Activated naive CD4-positive, alpha-beta T cell treated with anti-CD3 and anti-CD28 coated beads, Interleukin-2, amount 50 U/mL, for 72 hours (primary cell): Measurements from ENCODE around the gene MGLL. TPM values are rescaled to one million over a fixed set of nuclear protein-coding genes. Genes with fewer than 3 reads are reported as not detected.
A peak's percentile ranks its signal among the peaks of the same experiment; 100 is the strongest.

ENCODE experiments used
- ATAC-seq, 2 donors: fragments of 150-1000 bp; cut with Tn5 transposase; 2 replicates each; pipeline ENCODE4 v1.10.0; 2021; ENCODE audit warnings: mild to moderate bottlenecking in 2 of 2, moderate library complexity in 2 of 2
- DNase-seq, 2 donors: peaks; one replicate each; pipeline ENCODE4 v3.0.0; 2021 to 2022; ENCODE audit warnings: low spot score in 2 of 2
- H3K27ac Mint-ChIP-seq, 2 donors: one replicate each; pipeline ENCODE4 v1.8.0; 2022; ENCODE audit warnings: mild to moderate bottlenecking in 2 of 2, mixed read lengths in 2 of 2
- H3K36me3 Mint-ChIP-seq, 2 donors: one replicate each; pipeline ENCODE4 v1.8.0; 2022; ENCODE audit warnings: mixed read lengths in 2 of 2
- H3K9me3 Mint-ChIP-seq, 2 donors: one replicate each; pipeline ENCODE4 v1.8.0; 2022; ENCODE audit warnings: mixed read lengths in 2 of 2
- total RNA-seq, 2 donors: library from RNA; stranded (reverse); gene quantifications; one replicate each; pipeline ENCODE4 v1.2.3, GENCODE V29; 2022

MGLL gene
- total RNA-seq, 2 donors from 2014 or later: 0.14 to 0.29 TPM

DNA sequence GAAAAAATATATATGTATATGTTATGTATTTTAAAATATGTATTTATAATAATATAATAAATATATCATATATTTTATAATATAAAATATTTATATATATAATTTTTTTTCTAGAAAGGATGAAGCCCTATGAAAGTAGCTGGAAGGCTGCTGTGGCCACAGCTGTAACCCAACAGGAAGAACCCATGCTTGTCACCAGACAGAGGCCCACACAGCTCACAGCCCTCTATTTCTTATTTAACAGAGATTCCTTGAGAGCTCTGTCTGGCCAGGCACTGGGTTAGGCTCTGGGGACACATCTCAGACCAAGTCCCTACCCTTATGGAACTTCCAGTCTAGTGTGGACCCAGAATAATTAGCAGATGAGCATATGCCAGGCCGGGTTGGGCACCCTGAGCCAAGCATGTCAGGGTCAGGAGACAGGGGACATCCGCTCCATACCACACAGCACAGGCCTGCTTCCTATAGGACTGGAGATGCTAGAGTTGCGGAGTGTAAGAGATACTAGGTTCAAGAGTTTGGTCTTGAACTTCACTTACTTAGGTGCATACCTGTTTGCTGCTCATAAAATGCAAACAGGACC is 20.5 kb downstream of the MGLL start:
- Mint-ChIP-seq H3K27ac (no peak overlapping the region), H3K9me3 (no peaks in the 10 kb centered on the region), H3K36me3 (no peaks in the 10 kb centered on the region)
- DNase-seq (no peak), ATAC-seq (no peak)

DNA sequence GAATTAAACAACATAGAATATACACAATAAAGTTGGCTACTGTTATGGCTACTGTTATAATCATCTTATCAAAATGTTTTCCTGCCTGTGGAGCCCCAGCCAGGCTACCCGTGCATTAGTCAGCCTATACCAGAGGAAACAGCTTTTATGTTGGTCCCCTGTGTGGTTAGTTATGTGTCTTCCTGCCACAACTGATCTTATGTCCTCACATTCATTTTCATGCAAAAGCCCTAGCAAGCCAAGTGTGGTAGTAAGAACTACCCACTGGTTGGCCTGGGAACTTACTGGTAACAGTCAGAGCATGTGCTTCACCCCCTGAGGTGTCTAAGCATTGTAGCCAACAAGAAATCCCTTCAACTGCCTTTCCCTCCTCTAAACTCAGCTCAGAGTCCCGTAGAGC is 21.8 kb downstream of the MGLL start:
- peak overlapping the region; percentile 5 to 93 for H3K27ac Mint-ChIP-seq
- ATAC-seq (peak; percentile 90 to 92), DNase-seq (no peak)
- H3K36me3 Mint-ChIP-seq: no peaks in the 10 kb centered on the region
- no peaks in the 10 kb centered on the region for H3K9me3 Mint-ChIP-seq

DNA sequence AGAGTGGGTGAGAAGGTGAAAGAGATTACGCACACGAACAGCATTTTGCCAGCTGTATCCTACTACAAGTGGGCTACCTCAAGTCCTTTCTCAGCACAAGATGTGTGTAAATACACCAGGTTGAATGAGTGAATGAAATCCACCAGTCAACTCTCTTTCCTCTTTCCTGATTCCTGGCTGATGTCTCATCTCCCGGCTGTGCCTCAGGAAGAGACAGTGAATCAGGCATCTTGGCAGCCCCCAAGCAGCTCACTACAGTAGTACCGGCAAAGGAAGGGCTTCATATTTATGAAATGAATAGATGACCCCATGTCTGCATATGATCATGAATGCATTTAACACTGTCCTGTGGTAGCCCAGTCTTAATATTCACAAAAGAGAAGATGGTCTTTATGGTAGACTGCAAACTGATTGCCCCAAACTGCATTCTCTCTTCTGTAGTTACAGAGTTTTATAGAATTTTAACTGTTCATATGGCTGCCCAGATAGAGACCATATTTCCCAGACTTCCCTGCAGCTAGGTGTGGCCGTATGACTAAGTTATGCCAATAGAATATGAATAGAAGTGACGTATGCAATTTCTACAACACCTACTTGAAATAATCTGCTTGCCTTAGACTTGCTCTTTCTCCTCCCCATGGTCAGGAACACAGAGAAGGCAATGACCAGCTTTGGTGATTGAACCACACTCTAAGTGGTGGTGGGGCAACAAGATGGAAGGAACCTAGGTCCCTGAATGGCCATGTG is 22.7 kb downstream of the MGLL start:
- peaks cover 3 to 4% of the 10 kb centered on the region in 2 donors for H3K9me3 Mint-ChIP-seq
- DNase-seq: no peak
- ATAC-seq: no peak
- H3K27ac Mint-ChIP-seq: peak overlapping the region in 1 of 2 donors; percentile 5
- peaks cover 0 to 4% of the 10 kb centered on the region in 2 donors for H3K36me3 Mint-ChIP-seq

DNA sequence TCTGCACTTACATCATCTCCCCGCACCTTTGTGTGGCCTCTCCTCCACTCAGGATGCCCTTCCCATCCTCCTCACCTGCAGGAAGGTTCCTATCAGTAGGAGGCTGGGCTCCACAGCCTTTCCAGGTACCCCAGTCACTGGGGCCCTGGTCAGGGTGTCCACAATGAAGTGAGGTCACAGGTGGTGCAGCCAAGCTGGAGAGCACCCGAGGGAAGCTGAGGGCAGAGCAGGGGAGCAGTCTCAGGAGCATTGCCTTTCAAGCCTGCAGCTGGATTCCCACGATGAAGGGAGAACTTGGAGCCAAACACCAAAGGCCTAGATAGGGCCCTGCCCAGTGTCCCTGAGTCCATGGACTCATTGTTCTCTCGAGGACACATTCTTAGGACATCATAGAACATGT is 23.6 kb downstream of the MGLL start:
- H3K36me3 Mint-ChIP-seq: peaks cover 0 to 5% of the 10 kb centered on the region in 2 donors
- H3K9me3 Mint-ChIP-seq: peaks cover 7 to 8% of the 10 kb centered on the region in 2 donors

DNA sequence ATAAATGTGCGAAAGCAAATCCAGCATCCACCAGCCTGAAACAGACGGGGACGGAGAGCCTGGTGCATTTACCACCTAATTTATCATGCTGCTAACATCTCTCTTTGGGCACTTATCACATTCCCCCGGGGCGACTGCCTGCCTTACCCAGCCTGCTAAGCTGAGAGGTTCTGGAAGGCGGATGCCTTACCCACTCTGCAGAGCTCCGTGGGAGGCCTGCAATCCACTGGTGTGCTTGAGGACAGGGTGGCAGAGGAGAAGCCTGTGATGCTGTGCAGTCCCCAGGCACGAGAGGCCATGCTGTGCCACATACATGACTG is 25.5 kb downstream of the MGLL start:
- H3K9me3 Mint-ChIP-seq: peaks cover 7 to 8% of the 10 kb centered on the region in 2 donors
- ATAC-seq: no peak

More for the DNA sequence above, 23.6 kb downstream of the MGLL start:
- no peak for DNase-seq
- no peak for ATAC-seq
- H3K27ac Mint-ChIP-seq: no peak overlapping the region

DNA sequence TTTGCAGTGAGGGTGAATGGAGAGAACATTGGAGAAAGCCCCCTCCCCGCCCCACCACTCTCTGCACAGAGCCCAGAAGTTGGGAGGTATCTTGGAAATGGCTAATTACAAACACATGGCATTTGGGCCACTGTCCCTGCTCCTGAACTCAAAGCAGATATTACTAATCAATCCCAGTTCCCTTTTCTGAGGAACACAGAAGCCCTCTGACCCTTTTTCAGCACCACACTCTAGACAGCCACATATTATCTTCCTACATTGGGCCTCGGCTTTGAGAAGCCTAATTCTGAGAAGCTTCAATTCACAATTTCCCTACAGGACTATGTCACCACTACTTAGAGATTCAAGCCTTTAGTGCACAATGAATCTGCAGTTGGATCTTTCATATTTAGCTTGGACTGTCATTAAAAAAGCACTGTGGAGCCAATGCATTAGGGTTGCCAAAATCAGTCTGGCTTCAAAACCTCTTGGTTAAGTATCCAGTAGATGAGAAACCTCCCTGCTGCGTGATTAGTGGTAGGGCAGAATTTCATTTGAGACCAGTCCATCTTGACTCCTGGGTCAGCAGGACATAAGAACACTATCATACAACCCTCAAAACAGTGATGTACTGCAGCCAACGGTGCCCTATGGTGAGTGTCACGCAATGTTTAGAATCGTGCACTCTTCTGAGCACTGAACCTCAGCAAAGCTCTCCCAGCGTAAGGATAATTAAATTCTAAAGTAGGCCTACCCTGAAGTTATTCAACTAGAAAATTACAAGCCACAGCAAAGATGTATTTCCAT is 26.1 kb downstream of the MGLL start:
- ATAC-seq (no peak), DNase-seq (no peak)
- H3K36me3 Mint-ChIP-seq: peaks cover 0 to 5% of the 10 kb centered on the region in 2 donors
- no peak overlapping the region for H3K27ac Mint-ChIP-seq
- H3K9me3 Mint-ChIP-seq: peaks cover 7 to 8% of the 10 kb centered on the region in 2 donors

More for the DNA sequence above, 25.5 kb downstream of the MGLL start:
- H3K36me3 Mint-ChIP-seq: peaks cover 0 to 5% of the 10 kb centered on the region in 2 donors
- no peak for DNase-seq
- no peak overlapping the region for H3K27ac Mint-ChIP-seq

DNA sequence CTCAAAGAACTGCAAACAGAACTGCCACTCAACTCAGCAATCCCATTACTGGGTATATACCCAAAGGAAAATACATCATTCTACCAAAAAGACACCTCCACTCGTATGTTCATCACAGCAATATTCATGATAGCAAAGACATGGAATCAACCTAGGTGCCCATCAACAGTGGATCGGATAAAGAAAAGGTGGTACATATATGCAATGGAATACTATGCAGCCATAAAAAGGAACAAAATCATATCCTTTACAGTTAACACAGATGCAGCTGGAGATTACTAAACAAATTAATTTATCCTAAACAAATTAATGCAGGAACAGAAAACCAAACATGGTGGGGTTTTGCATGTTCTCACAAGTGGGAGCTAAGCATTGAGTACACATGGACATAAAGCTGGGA is 27.3 kb downstream of the MGLL start:
- ATAC-seq: no peak
- H3K36me3 Mint-ChIP-seq: peaks cover 0 to 5% of the 10 kb centered on the region in 2 donors
- no peak for DNase-seq
- peaks cover 7 to 8% of the 10 kb centered on the region in 2 donors for H3K9me3 Mint-ChIP-seq
- H3K27ac Mint-ChIP-seq: no peak overlapping the region

DNA sequence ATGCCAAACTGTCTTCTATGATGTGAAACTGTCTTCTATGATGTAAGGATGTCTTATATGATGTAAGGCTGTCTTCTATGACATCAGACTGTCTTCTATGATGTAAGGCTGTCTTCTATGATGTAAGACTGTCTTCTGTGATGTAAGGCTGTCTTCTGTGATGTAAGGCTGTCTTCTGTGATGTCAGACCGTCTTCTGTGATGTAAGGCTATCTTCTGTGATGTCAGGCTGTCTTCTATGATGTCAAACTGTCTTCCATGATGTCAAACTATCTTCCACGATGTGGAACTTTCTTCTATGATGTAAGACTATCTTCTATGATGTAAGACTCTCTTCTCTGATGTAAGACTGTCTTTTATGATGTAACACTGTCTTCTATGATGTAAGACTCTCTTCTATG is 27.9 kb downstream of the MGLL start:
- no peak for DNase-seq
- peaks cover 7 to 8% of the 10 kb centered on the region in 2 donors for H3K9me3 Mint-ChIP-seq
- no peak for ATAC-seq
- H3K27ac Mint-ChIP-seq: no peak overlapping the region
- H3K36me3 Mint-ChIP-seq: peaks cover 0 to 5% of the 10 kb centered on the region in 2 donors

DNA sequence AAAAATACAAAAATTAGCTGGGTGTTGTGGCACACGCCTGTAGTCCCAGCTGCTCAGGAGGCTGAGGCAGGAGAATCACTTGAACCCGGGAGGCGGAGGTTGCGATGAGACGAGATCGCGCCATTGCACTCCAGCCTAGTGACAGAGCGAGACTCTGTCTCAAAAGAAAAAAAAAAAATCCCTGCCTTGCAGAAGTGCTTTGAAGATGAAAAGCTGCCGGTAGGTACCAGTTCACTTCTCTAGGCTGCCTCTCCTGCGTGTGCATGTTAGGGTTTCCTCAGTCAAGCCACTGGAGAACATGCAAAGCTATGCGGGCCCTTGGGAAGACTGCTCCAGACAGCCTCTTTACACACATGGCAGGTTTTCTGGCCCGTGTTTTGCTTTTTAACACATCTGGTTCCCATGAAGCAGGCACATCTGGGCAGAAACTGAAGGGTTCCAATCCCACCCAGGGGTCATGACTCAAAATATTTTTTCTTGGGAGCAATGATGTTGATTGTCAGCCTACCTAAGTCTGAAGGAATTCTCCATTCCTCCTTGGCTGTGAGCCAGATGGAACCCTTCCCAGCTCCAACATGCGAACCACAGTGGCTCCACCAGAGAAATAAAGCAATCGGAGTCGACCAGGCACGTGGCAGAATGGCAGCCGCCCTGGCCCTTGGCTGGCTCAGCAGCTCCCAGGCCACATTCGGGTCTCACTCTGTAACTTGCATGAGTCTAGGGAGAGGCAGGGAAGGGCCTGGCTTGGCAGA is 29.6 kb downstream of the MGLL start:
- Mint-ChIP-seq H3K9me3 (peaks cover 7 to 8% of the 10 kb centered on the region in 2 donors), H3K36me3 (peaks cover 0 to 5% of the 10 kb centered on the region in 2 donors), H3K27ac (no peak overlapping the region)
- no peak for ATAC-seq
- no peak for DNase-seq

DNA sequence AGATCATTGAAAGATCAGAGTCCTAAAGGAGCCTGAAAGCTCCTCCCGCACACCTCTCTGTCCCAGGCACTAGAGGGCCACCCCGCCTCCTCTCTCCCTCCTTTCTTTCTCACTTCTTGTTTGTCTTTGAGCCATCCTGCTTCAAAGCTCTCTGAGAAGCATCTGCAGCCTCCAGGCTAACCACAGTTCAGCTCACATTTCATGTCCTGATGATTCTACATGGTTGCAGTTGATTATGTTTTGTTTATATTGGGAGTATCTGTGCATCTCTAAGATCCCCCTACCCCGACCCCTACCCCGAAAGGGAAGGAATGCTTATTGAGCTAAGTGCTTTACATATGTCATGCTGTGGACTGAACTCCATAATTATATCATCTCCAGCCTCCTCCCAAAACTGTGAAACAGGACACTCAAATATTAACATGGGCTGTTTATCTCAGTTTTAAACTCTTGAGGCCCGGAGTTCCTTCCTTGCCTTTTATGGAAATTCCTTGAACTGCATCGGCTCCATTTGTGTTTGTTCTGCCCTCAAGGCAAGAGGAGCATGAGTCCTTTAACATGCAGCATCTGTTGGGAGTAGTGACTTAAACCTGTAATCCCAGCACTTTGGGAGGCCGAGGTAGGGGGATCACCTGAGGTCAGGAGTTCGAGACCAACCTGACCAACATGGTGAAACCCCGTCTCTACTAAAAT is 30.9 kb downstream of the MGLL start:
- ATAC-seq (peak; percentile 41 to 67), DNase-seq (peak in 1 of 2 donors; percentile 12)
- peaks cover 7 to 8% of the 10 kb centered on the region in 2 donors for H3K9me3 Mint-ChIP-seq
- H3K27ac Mint-ChIP-seq: no peak overlapping the region
- H3K36me3 Mint-ChIP-seq: peaks cover 0 to 5% of the 10 kb centered on the region in 2 donors

DNA sequence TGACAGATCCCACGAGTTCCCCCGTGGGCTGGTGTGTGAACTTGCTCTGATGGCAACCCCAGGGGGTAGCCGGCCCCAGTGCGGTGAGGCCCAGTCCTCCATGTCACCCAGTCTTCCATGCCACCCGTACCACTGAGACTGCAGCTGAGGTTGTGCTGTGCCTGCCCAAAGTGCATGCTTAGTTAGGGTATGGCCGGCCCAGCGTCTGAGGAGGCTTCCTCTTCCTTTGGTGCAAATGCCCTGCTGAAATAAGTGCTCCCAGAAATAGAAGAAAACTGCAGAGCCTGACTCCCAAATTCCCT is 31.5 kb downstream of the MGLL start:
- DNase-seq (no peak), ATAC-seq (no peak)
- H3K27ac Mint-ChIP-seq: no peak overlapping the region

DNA sequence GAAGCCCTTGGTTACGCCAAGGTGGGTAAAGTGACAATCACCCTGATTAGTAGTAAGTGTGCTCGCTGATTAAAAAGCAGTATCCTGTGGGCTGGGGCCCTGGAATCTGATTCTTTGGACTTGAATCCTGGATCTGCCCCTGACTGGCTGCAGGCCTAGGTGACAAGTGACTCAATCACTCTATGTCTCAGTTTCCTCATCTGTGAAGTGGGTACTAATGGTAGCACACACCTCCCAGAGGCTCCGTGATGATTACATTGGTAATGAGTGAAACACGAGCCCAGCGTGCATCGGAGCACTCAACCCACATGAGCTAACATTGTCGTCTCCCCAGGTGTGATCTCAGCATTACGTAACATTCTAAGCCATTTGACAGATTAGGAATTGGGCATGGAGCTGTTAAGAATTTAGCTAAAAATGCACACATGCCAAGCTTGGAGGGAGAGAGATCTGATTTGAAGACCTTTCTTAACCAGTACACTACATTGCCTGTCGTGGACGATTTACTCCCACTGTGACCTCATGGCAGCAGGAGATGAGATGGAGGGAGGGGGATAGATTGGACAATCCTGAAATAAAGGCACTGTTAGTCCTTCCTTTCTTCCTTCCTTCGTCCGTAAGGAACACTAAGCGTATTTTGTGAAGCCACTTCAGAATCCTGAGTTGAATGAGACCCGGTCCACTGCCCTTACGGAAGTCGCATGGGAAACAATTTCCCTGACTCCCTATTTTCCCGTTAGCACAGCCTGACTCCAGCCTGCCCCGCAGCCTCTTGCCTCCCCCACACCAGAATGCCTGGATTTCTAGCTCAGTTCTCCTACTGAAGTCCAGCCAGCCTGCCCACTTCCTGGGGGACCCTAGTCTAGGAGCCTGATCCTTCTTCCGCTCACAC is 32.1 kb downstream of the MGLL start:
- Mint-ChIP-seq H3K9me3 (peaks cover 7 to 8% of the 10 kb centered on the region in 2 donors), H3K27ac (no peak overlapping the region), H3K36me3 (peaks cover 0 to 5% of the 10 kb centered on the region in 2 donors)
- DNase-seq (no peak), ATAC-seq (no peak)

More for the DNA sequence above, 31.5 kb downstream of the MGLL start:
- H3K36me3 Mint-ChIP-seq: peaks cover 0 to 5% of the 10 kb centered on the region in 2 donors
- H3K9me3 Mint-ChIP-seq: peaks cover 7 to 8% of the 10 kb centered on the region in 2 donors

DNA sequence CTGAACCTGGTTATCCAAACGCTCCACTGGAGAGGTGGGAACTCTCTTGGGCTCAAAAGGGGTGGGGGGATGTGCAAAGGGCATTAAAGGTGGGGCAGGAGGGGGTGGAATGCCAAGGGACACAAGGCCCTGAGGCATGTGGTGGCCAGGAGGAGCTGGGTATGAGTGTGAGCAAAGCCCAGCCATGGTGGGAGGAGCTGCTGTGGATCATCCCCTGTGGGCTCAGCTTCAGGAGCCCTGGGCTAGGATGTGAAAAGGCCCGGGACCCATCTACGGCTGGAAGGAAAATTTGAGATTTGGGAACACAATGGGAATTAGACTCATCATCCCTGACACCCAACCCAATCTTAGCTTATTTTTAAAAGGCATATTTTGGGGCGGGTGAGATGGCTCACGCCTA is 33.3 kb downstream of the MGLL start:
- no peaks in the 10 kb centered on the region for H3K36me3 Mint-ChIP-seq
- ATAC-seq: no peak
- no peaks in the 10 kb centered on the region for H3K9me3 Mint-ChIP-seq
- no peak overlapping the region for H3K27ac Mint-ChIP-seq
- no peak for DNase-seq

DNA sequence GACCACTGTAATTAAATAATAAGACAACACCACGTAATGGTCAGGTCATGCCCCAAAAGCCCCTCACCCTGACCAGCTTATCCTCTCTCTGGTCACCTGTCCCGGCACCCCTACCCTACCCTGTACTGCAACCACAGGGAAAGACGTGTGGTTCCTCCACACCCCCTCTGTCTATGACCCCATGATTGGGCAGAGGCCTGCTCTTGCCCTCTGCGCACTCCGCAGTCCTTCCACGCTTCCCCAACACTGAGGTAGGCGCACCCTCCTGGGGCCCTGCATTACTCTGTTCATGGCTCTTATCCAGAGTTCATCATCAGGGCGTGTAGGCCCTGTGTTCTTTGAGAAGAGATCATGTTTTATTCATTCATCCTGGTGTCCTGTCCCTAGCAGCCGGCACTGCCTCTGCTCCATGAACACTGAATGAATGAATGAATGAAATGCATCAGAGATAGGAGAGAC is 33.8 kb downstream of the MGLL start:
- DNase-seq: no peak

DNA sequence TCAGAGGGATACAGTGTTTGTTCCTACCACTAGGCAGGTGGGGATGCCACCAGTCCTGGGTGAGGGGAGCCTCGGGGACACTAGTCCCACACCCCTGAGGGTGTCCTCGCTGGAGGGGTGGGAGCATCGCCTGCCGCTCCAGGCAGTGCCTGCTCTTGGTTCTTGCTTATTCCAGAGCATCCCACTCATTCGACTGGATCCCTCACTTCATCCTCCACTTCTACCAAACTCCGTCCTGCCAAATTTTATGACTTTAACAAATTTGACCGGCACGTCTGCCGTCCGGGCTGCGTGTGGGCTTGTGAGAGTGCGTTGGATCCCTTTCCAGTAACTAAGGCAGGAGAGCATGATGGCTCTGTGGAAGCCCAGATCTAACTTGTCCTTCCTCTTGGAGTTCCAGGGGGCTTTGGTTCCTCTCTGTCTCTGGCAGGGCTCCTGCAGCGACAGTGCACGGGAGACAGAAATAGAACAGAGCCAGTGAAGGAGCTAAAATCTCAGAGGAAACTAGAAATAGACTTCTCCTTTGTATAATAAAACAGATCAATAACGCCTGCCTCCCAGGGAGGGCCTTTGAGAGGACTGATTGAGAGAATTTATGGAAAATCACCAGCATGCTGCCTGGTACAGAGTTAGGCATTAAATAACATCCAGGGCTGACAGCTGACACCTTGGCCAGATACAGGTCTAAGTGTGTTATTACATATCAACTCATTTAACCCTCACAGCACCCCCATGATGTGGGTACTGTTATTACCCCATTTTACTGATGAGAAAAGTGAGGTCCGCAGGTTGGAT is 34.5 kb downstream of the MGLL start:
- H3K36me3 Mint-ChIP-seq: no peaks in the 10 kb centered on the region
- DNase-seq (no peak), ATAC-seq (no peak)
- no peak overlapping the region for H3K27ac Mint-ChIP-seq
- no peaks in the 10 kb centered on the region for H3K9me3 Mint-ChIP-seq

More for the DNA sequence above, 33.8 kb downstream of the MGLL start:
- Mint-ChIP-seq H3K9me3 (no peaks in the 10 kb centered on the region), H3K27ac (no peak overlapping the region), H3K36me3 (no peaks in the 10 kb centered on the region)
- no peak for ATAC-seq
